Uterus (tissue), 4 donors: ENCODE data around the gene SH3BP2. TPM values are rescaled to one million over a fixed set of nuclear protein-coding genes. Genes with fewer than 3 reads are reported as not detected.

ENCODE experiments used
- DNase-seq, 2 donors: peaks; one replicate each; pipeline ENCODE4 v3.0.0-alpha.2; 2019 to 2020
- H3K27ac ChIP-seq, 2 donors: fragments of 200-600 bp; sonication (generic); 1 replicate in 1 of 2; 2 replicates in 1 of 2; pipeline ENCODE4 v1.5.1; 2016 to 2018
- H3K27me3 ChIP-seq, 2 donors: fragments of 200-600 bp; sonication (generic); one replicate each; pipeline ENCODE4 v1.5.1; 2018 to 2019; ENCODE audit warnings: control low read depth in 1 of 2
- H3K36me3 ChIP-seq, 2 donors: fragments of 200-600 bp; sonication (generic); one replicate each; pipeline ENCODE4 v1.5.1; 2019; ENCODE audit warnings: control low read depth in 1 of 2
- H3K4me1 ChIP-seq, 2 donors: fragments of 200-600 bp; sonication (generic); one replicate each; pipeline ENCODE4 v1.5.1; 2018 to 2019; ENCODE audit warnings: control low read depth in 1 of 2
- H3K4me3 ChIP-seq, 2 donors: fragments of 200-600 bp; sonication (generic); 1 replicate in 1 of 2; 2 replicates in 1 of 2; pipeline ENCODE4 v1.5.1; 2018 to 2019; ENCODE audit warnings: mild to moderate bottlenecking in 1 of 2
- H3K9me3 ChIP-seq, 2 donors: fragments of 200-600 bp; sonication (generic); one replicate each; pipeline ENCODE4 v1.5.1; 2019; ENCODE audit warnings: control low read depth in 1 of 2
- CTCF ChIP-seq, 4 experiments: fragments of 200-600 bp in 2 of 4; fragments of 450-650 bp in 2 of 4; sonication (generic) in 2 of 4; IDR thresholded peaks; one replicate each; pipeline ENCODE4 v1.5.1; 2016 to 2019; ENCODE audit warnings: antibody characterized with exemption in 4 of 4, mild to moderate bottlenecking in 2 of 4, moderate library complexity in 1 of 4
- POLR2A ChIP-seq, 2 donors: fragments of 450-650 bp; IDR thresholded peaks; one replicate each; pipeline ENCODE4 v1.6.1; 2016; ENCODE audit warnings: antibody characterized with exemption in 2 of 2, mild to moderate bottlenecking in 1 of 2, moderate library complexity in 1 of 2
- intact Hi-C: fragments of 100-400 bp; cut with DNase I; formaldehyde crosslinking; loops from one replicate; pipeline ENCODE4 v1.15.1; 2023; ENCODE audit warnings: low total_unique reads
- total RNA-seq, 4 donors: library from RNA; depleted of rRNA in 3 of 4; stranded (reverse); fragments of >200 nt in 3 of 4; gene quantifications; one replicate each; pipeline versions ENCODE4 v1.1.0 to v1.2.4, GENCODE V29; 2014 to 2023
- donor health status: DM: yes; HTN: yes; CAD: no.

The SH3BP2 gene
- total RNA-seq, 4 donors from 2014 or later: 6.4 to 50.0 (median 29.3) TPM

GRCh38 chr4:2824329-2824835 is 31.5 kb downstream of the SH3BP2 start:
- Histone ChIP-seq H3K36me3 (no peaks in the 10 kb centered on the region), H3K4me1 (no peaks in the 10 kb centered on the region), H3K9me3 (no peaks in the 10 kb centered on the region), H3K4me3 (no peak overlapping the region), H3K27me3 (no peaks in the 10 kb centered on the region), H3K27ac (no peak overlapping the region)
- TF ChIP-seq POLR2A (IDR thresholded peaks at IDR 0.05): no peak
- TF ChIP-seq CTCF (IDR thresholded peaks at IDR 0.05): no peak
- DNase-seq: no peak
- intact Hi-C loops: no loop called here

- Histone ChIP-seq H3K36me3 (no peaks in the 10 kb centered on the region), H3K27ac (no peak overlapping the region), H3K27me3 (no peaks in the 10 kb centered on the region), H3K9me3 (no peaks in the 10 kb centered on the region), H3K4me3 (no peak overlapping the region), H3K4me1 (no peaks in the 10 kb centered on the region)
- no peak for TF ChIP-seq POLR2A (IDR thresholded peaks at IDR 0.05)
- no peak for TF ChIP-seq CTCF (IDR thresholded peaks at IDR 0.05)
- no peak for DNase-seq
- intact Hi-C loops: no loop called here
Observed at GRCh38 chr4:2824836-2825381, 32.0 kb downstream of the SH3BP2 start.

GRCh38 chr4:2825740-2826139 is 32.9 kb downstream of the SH3BP2 start:
- Histone ChIP-seq H3K4me1 (no peaks in the 10 kb centered on the region), H3K4me3 (no peak overlapping the region), H3K9me3 (no peaks in the 10 kb centered on the region), H3K36me3 (no peaks in the 10 kb centered on the region), H3K27ac (no peak overlapping the region), H3K27me3 (no peaks in the 10 kb centered on the region)
- intact Hi-C loops: no loop called here
- TF ChIP-seq CTCF (IDR thresholded peaks at IDR 0.05): no peak
- no peak for TF ChIP-seq POLR2A (IDR thresholded peaks at IDR 0.05)
- DNase-seq: no peak

GRCh38 chr4:2827071-2827873 is 34.4 kb downstream of the SH3BP2 start:
- H3K4me1 ChIP-seq: no peaks in the 10 kb centered on the region
- H3K4me3 ChIP-seq: no peak overlapping the region
- no peaks in the 10 kb centered on the region for H3K36me3 ChIP-seq
- DNase-seq: no peak
- no peak overlapping the region for H3K27ac ChIP-seq
- no peaks in the 10 kb centered on the region for H3K9me3 ChIP-seq
- TF ChIP-seq CTCF (IDR thresholded peaks at IDR 0.05): no peak
- no peak for TF ChIP-seq POLR2A (IDR thresholded peaks at IDR 0.05)
- intact Hi-C loops: no loop called here
- H3K27me3 ChIP-seq: no peaks in the 10 kb centered on the region
